ENCODE measurements around the gene EDIL3.

EDIL3 gene

GRCh38 chr5:83964271-83964670, 420.4 kb downstream of the EDIL3 start:
- no peak overlapping the region for H2BK5ac ChIP-seq (ENCODE audit: low read depth, low read length, poor library complexity, severe bottlenecking)
- WGBS, result 0% methylated on average over 1 of the region's 1 CpG

DNA sequence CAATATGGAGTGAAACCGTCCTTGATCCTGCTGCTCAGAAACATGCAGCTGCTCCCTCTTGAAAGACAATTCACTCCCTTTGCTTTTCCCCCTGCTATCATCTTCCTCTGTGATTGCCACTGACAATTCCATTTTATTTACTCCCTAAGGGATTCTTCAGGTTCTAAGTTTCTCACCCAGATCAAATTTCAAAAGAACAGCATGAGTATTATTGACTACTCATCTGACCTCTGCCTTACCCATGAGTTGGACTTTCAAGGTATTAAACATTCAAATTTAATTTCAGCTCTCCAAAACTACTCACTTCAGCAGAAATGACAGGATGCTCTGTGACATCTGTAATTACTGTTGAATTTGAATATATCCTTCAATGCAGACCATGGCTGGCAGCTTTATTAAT, 427.5 kb downstream of the EDIL3 start:
- H3K4ac ChIP-seq (ENCODE audit: low read depth in 1 of 2, low read length in 2 of 2), result peak overlapping the region in 1 of 2 experiments; percentile 73
- WGBS, result 56% methylated on average over 1 of the region's 1 CpG

More at GRCh38 chr5:83964271-83964670, 420.4 kb downstream of the EDIL3 start:
- Histone ChIP-seq H3K79me1 (replicated peaks; ENCODE audit: low read length, poor library complexity, severe bottlenecking) (peaks cover 6% of the 10 kb centered on the region), H4K91ac (ENCODE audit: low read length) (no peak overlapping the region), H3K23ac (ENCODE audit: low read length in 2 of 2) (no peak overlapping the region), H3K18ac (ENCODE audit: low read depth in 1 of 2, low read length in 2 of 2) (no peak overlapping the region), H2AFZ (ENCODE audit: low read depth, low read length) (no peak overlapping the region), H3K36me3 (ENCODE audit: control insufficient read depth in 1 of 2, insufficient read depth in 2 of 2, low read depth in 1 of 2, low read length in 2 of 2) (peaks cover 0 to 3% of the 10 kb centered on the region in 2 experiments), H2BK15ac (ENCODE audit: low read depth, poor library complexity, severe bottlenecking) (no peak overlapping the region), H3K4me2 (ENCODE audit: low read length, poor library complexity, severe bottlenecking) (no peak overlapping the region), H3K9me3 (ENCODE audit: control insufficient read depth, low read length) (no peaks in the 10 kb centered on the region), H3K4me1 (ENCODE audit: control insufficient read depth, insufficient read depth, low read depth, low read length) (no peaks in the 10 kb centered on the region), H3K27ac (ENCODE audit: low read length, poor library complexity, severe bottlenecking) (no peak overlapping the region), H3K4ac (ENCODE audit: low read depth in 1 of 2, low read length in 2 of 2) (peak overlapping the region in 1 of 2 experiments; percentile 69), H4K8ac (ENCODE audit: low read length) (no peak overlapping the region), H3K27me3 (ENCODE audit: control insufficient read depth in 1 of 2, insufficient read depth in 1 of 2, low read length in 2 of 2) (no peaks in the 10 kb centered on the region), H2AK5ac (ENCODE audit: low read length, severe bottlenecking) (no peak overlapping the region), H3K9ac (ENCODE audit: low read length) (no peak overlapping the region), H2BK120ac (ENCODE audit: low read depth, low read length) (no peak overlapping the region), H3K4me3 (ENCODE audit: insufficient read depth in 1 of 2, low read depth in 1 of 2, low read length in 2 of 2) (no peak overlapping the region), H3K14ac (ENCODE audit: low read length in 2 of 2) (no peak overlapping the region), H2BK12ac (ENCODE audit: low read length in 2 of 2) (no peak overlapping the region)
- DNase-seq, result peak; percentile 76

DNA sequence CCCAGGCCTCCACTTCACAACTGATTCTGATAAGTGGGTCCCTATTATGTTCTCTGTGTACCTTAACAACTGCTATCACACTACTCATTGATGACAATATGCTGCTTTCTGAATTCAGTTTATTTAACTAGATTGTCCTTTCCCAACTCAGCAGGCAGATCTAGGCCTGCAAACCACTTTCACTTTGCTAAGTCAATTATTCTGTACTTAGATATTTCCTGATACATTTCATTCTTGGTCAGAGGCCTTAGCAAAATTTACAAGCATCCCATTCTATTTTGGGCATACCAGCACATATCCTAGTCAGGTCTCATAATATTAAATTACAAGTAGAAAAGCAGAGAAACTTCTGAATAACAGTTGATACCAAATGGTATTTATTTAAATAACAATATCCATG, 428.3 kb downstream of the EDIL3 start:
- Histone ChIP-seq H3K4me3 (ENCODE audit: insufficient read depth in 1 of 2, low read depth in 1 of 2, low read length in 2 of 2) (no peak overlapping the region), H3K9ac (ENCODE audit: low read length) (no peak overlapping the region), H4K8ac (ENCODE audit: low read length) (no peak overlapping the region), H3K4me2 (ENCODE audit: low read length, poor library complexity, severe bottlenecking) (no peak overlapping the region), H3K36me3 (ENCODE audit: control insufficient read depth in 1 of 2, insufficient read depth in 2 of 2, low read depth in 1 of 2, low read length in 2 of 2) (no peaks in the 10 kb centered on the region), H2AK5ac (ENCODE audit: low read length, severe bottlenecking) (no peak overlapping the region), H2BK120ac (ENCODE audit: low read depth, low read length) (no peak overlapping the region), H3K23ac (ENCODE audit: low read length in 2 of 2) (no peak overlapping the region), H2AFZ (ENCODE audit: low read depth, low read length) (no peak overlapping the region), H2BK5ac (ENCODE audit: low read depth, low read length, poor library complexity, severe bottlenecking) (no peak overlapping the region), H3K18ac (ENCODE audit: low read depth in 1 of 2, low read length in 2 of 2) (peak overlapping the region in 1 of 2 experiments; percentile 64), H2BK12ac (ENCODE audit: low read length in 2 of 2) (no peak overlapping the region), H2BK15ac (ENCODE audit: low read depth, poor library complexity, severe bottlenecking) (no peak overlapping the region), H3K14ac (ENCODE audit: low read length in 2 of 2) (no peak overlapping the region), H3K9me3 (ENCODE audit: control insufficient read depth, low read length) (no peaks in the 10 kb centered on the region), H3K4ac (ENCODE audit: low read depth in 1 of 2, low read length in 2 of 2) (peak overlapping the region in 1 of 2 experiments; percentile 41), H3K4me1 (ENCODE audit: control insufficient read depth, insufficient read depth, low read depth, low read length) (no peaks in the 10 kb centered on the region), H4K91ac (ENCODE audit: low read length) (no peak overlapping the region), H3K27ac (ENCODE audit: low read length, poor library complexity, severe bottlenecking) (peak overlapping the region; percentile 9), H3K27me3 (ENCODE audit: control insufficient read depth in 1 of 2, insufficient read depth in 1 of 2, low read length in 2 of 2) (no peaks in the 10 kb centered on the region), H3K79me1 (replicated peaks; ENCODE audit: low read length, poor library complexity, severe bottlenecking) (peaks cover 8% of the 10 kb centered on the region)
- DNase-seq, result peak; percentile 47

More for the DNA sequence above, 427.5 kb downstream of the EDIL3 start:
- no peaks in the 10 kb centered on the region for H3K27me3 ChIP-seq (ENCODE audit: control insufficient read depth in 1 of 2, insufficient read depth in 1 of 2, low read length in 2 of 2)
- H3K18ac ChIP-seq (ENCODE audit: low read depth in 1 of 2, low read length in 2 of 2), result peak overlapping the region in 1 of 2 experiments; percentile 66
- no peaks in the 10 kb centered on the region for H3K4me1 ChIP-seq (ENCODE audit: control insufficient read depth, insufficient read depth, low read depth, low read length)
- no peak overlapping the region for H2BK12ac ChIP-seq (ENCODE audit: low read length in 2 of 2)
- no peaks in the 10 kb centered on the region for H3K36me3 ChIP-seq (ENCODE audit: control insufficient read depth in 1 of 2, insufficient read depth in 2 of 2, low read depth in 1 of 2, low read length in 2 of 2)
- H2BK5ac ChIP-seq (ENCODE audit: low read depth, low read length, poor library complexity, severe bottlenecking), result no peak overlapping the region
- H2AFZ ChIP-seq (ENCODE audit: low read depth, low read length), result no peak overlapping the region
- no peak overlapping the region for H3K4me2 ChIP-seq (ENCODE audit: low read length, poor library complexity, severe bottlenecking)
- H4K91ac ChIP-seq (ENCODE audit: low read length), result no peak overlapping the region
- no peak overlapping the region for H3K14ac ChIP-seq (ENCODE audit: low read length in 2 of 2)
- no peak overlapping the region for H3K27ac ChIP-seq (ENCODE audit: low read length, poor library complexity, severe bottlenecking)
- H2AK5ac ChIP-seq (ENCODE audit: low read length, severe bottlenecking), result no peak overlapping the region
- no peak overlapping the region for H3K9ac ChIP-seq (ENCODE audit: low read length)
- no peak overlapping the region for H3K23ac ChIP-seq (ENCODE audit: low read length in 2 of 2)
- H3K4me3 ChIP-seq (ENCODE audit: insufficient read depth in 1 of 2, low read depth in 1 of 2, low read length in 2 of 2), result no peak overlapping the region
- no peak overlapping the region for H2BK120ac ChIP-seq (ENCODE audit: low read depth, low read length)
- H3K9me3 ChIP-seq (ENCODE audit: control insufficient read depth, low read length), result no peaks in the 10 kb centered on the region
- H2BK15ac ChIP-seq (ENCODE audit: low read depth, poor library complexity, severe bottlenecking), result no peak overlapping the region
- no peak overlapping the region for H4K8ac ChIP-seq (ENCODE audit: low read length)
- no peak for DNase-seq
- H3K79me1 ChIP-seq (replicated peaks; ENCODE audit: low read length, poor library complexity, severe bottlenecking), result peaks cover 5% of the 10 kb centered on the region

DNA sequence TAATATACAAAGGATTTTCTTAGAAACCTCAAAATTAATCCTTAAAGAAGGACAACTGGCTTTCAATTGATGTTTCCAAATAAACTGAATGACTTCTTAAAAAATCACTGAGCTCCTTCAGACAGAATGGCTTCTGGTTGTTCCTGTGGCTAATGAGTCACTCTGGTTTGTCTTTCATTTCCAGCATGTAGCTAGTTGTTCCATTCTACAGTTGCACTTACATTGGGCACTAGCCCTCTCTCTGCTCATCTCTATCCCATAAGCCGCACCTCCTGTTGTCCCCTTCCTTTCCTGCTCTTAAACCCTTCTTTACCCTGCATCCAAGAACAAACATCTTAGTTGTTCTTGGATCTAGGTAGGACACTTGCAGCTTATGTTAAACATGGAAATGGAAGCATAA, 428.8 kb downstream of the EDIL3 start:
- Histone ChIP-seq H2BK12ac (ENCODE audit: low read length in 2 of 2) (no peak overlapping the region), H2BK120ac (ENCODE audit: low read depth, low read length) (no peak overlapping the region), H3K23ac (ENCODE audit: low read length in 2 of 2) (no peak overlapping the region), H2AFZ (ENCODE audit: low read depth, low read length) (no peak overlapping the region), H3K4me1 (ENCODE audit: control insufficient read depth, insufficient read depth, low read depth, low read length) (no peaks in the 10 kb centered on the region), H2AK5ac (ENCODE audit: low read length, severe bottlenecking) (no peak overlapping the region), H4K91ac (ENCODE audit: low read length) (no peak overlapping the region), H3K79me1 (replicated peaks; ENCODE audit: low read length, poor library complexity, severe bottlenecking) (peaks cover 8% of the 10 kb centered on the region), H3K9me3 (ENCODE audit: control insufficient read depth, low read length) (no peaks in the 10 kb centered on the region), H3K4me2 (ENCODE audit: low read length, poor library complexity, severe bottlenecking) (no peak overlapping the region), H3K4ac (ENCODE audit: low read depth in 1 of 2, low read length in 2 of 2) (no peak overlapping the region), H3K4me3 (ENCODE audit: insufficient read depth in 1 of 2, low read depth in 1 of 2, low read length in 2 of 2) (no peak overlapping the region), H4K8ac (ENCODE audit: low read length) (no peak overlapping the region), H3K36me3 (ENCODE audit: control insufficient read depth in 1 of 2, insufficient read depth in 2 of 2, low read depth in 1 of 2, low read length in 2 of 2) (no peaks in the 10 kb centered on the region), H3K9ac (ENCODE audit: low read length) (no peak overlapping the region), H3K27me3 (ENCODE audit: control insufficient read depth in 1 of 2, insufficient read depth in 1 of 2, low read length in 2 of 2) (no peaks in the 10 kb centered on the region), H3K27ac (ENCODE audit: low read length, poor library complexity, severe bottlenecking) (peak overlapping the region; percentile 9), H2BK15ac (ENCODE audit: low read depth, poor library complexity, severe bottlenecking) (no peak overlapping the region), H2BK5ac (ENCODE audit: low read depth, low read length, poor library complexity, severe bottlenecking) (no peak overlapping the region), H3K18ac (ENCODE audit: low read depth in 1 of 2, low read length in 2 of 2) (peak overlapping the region in 1 of 2 experiments; percentile 64), H3K14ac (ENCODE audit: low read length in 2 of 2) (no peak overlapping the region)
- 14% methylated on average over 1 of the region's 1 CpG for WGBS
- DNase-seq, result peak; percentile 81
